Liver (tissue), 3 donors: ENCODE results near the gene MAP3K13.

Source experiments
- CTCF ChIP-seq: fragments of 150-350 bp; IDR thresholded peaks from 2 replicates; pipeline ENCODE4 v1.5.1; 2017; ENCODE audit warnings: improper control_type of control experiment, low read depth, low read length; ENCODE audit not compliant: missing input control
- GABPA ChIP-seq, 2 donors: IDR thresholded peaks in 1 of 2; conservative IDR thresholded peaks in 1 of 2; 2 replicates each; pipeline ENCODE4 v1.6.1; 2016; ENCODE audit warnings: antibody characterized with exemption in 2 of 2, mild to moderate bottlenecking in 1 of 2, moderate library complexity in 1 of 2
- MAX ChIP-seq: IDR thresholded peaks from 2 replicates; pipeline ENCODE4 v1.6.1; 2016; ENCODE audit warnings: antibody characterized with exemption
- NR2F2 ChIP-seq: IDR thresholded peaks from 2 replicates; pipeline ENCODE4 v1.6.1; 2016; ENCODE audit warnings: antibody characterized with exemption
- REST ChIP-seq: IDR thresholded peaks from 2 replicates; pipeline ENCODE4 v1.6.1; 2016; ENCODE audit warnings: antibody characterized with exemption, mild to moderate bottlenecking
- TAF1 ChIP-seq: conservative IDR thresholded peaks from 2 replicates; pipeline ENCODE4 v1.6.1; 2016; ENCODE audit warnings: antibody characterized with exemption, mild to moderate bottlenecking
- YY1 ChIP-seq: IDR thresholded peaks from 2 replicates; pipeline ENCODE4 v1.6.1; 2016; ENCODE audit warnings: antibody characterized with exemption, mild to moderate bottlenecking
- ZBTB33 ChIP-seq: IDR thresholded peaks from 2 replicates; pipeline ENCODE4 v1.6.1; 2016; ENCODE audit warnings: antibody characterized with exemption
- donor health status: healthy.
- donor health status: healthy.

- TF ChIP-seq YY1 (no peak), TAF1 (no peak), CTCF (no peak), NR2F2 (no peak), ZBTB33 (no peak), MAX (no peak), REST (no peak), GABPA (IDR thresholded peaks at IDR 0.05 in 1 of 2, conservative IDR thresholded peaks at IDR 0.05 in 1 of 2) (no peak)
Observed at GRCh38 chr3:185318141-185318540, 44.8 kb upstream of the MAP3K13 start.
